SK-N-SH treated with all-trans-retinoic acid at 6 μM for 48 hours (cell line): ENCODE measurements around the gene PABPN1L.

Source experiments
- ATAC-seq: fragments of 200-7000 bp; cut with Tn5 transposase; 3 replicates; pipeline ENCODE4 v1.9.1; 2020; ENCODE audit warnings: mild to moderate bottlenecking, moderate library complexity
- ARNTL ChIP-seq: fragments of 450-650 bp; formaldehyde crosslinking; IDR thresholded peaks from 2 replicates; pipeline ENCODE4 v1.5.0; 2020; ENCODE audit warnings: low read depth, mild to moderate bottlenecking, moderate library complexity, borderline replicate concordance
- BACH2 ChIP-seq: fragments of 250-450 bp; sonication (Bioruptor Pico); IDR thresholded peaks from 2 replicates; pipeline ENCODE4 v1.9.0; 2021; ENCODE audit warnings: mild to moderate bottlenecking, borderline replicate concordance
- ESRRG ChIP-seq: fragments of 250-450 bp; sonication (Bioruptor Pico); IDR thresholded peaks from 2 replicates; pipeline ENCODE4 v1.6.1; 2021; ENCODE audit warnings: mild to moderate bottlenecking
- ISL1 ChIP-seq: fragments of 250-450 bp; sonication (Bioruptor Pico); IDR thresholded peaks from 2 replicates; pipeline ENCODE4 v2.1.2; 2022; ENCODE audit warnings: mild to moderate bottlenecking, moderate library complexity
- PPARA ChIP-seq: fragments of 250-450 bp; sonication (Bioruptor Pico); IDR thresholded peaks from 2 replicates; pipeline ENCODE4 v1.5.0; 2020; ENCODE audit warnings: mild to moderate bottlenecking, borderline replicate concordance
- SNAI2 ChIP-seq: fragments of 250-450 bp; sonication (Bioruptor Pico); IDR thresholded peaks from 2 replicates; pipeline ENCODE4 v1.5.0; 2020; ENCODE audit warnings: mild to moderate bottlenecking, moderate library complexity
- TCF4 ChIP-seq: fragments of 250-450 bp; sonication (Bioruptor Pico); IDR thresholded peaks from 2 replicates; pipeline ENCODE4 v1.8.0; 2021; ENCODE audit warnings: mild to moderate bottlenecking, moderate library complexity, borderline replicate concordance
- TOX ChIP-seq: fragments of 250-450 bp; sonication (Bioruptor Pico); IDR thresholded peaks from 2 replicates; pipeline ENCODE4 v1.8.0; 2021; ENCODE audit warnings: mild to moderate bottlenecking, moderate library complexity, borderline replicate concordance
- ZFP3 ChIP-seq: fragments of 250-450 bp; sonication (Bioruptor Pico); IDR thresholded peaks from 2 replicates; pipeline ENCODE4 v1.5.0; 2020; ENCODE audit warnings: mild to moderate bottlenecking, moderate library complexity
- ZFP30 ChIP-seq: fragments of 450-650 bp; formaldehyde crosslinking; IDR thresholded peaks from 2 replicates; pipeline ENCODE4 v1.5.0; 2022; ENCODE audit warnings: mild to moderate bottlenecking, moderate library complexity
- ZNF565 ChIP-seq: fragments of 450-650 bp; formaldehyde crosslinking; conservative IDR thresholded peaks from 2 replicates; pipeline ENCODE4 v1.5.0; 2020; ENCODE audit warnings: low read depth, mild to moderate bottlenecking, moderate library complexity
- ZNF70 ChIP-seq: fragments of 450-650 bp; formaldehyde crosslinking; IDR thresholded peaks from 2 replicates; pipeline ENCODE4 v1.5.0; 2020; ENCODE audit warnings: mild to moderate bottlenecking, moderate library complexity
- ZNF8 ChIP-seq: fragments of 450-650 bp; formaldehyde crosslinking; IDR thresholded peaks from 2 replicates; pipeline ENCODE4 v1.5.0; 2020; ENCODE audit warnings: mild to moderate bottlenecking, moderate library complexity
- TF ChIP-seq, protein P1 (sequence below): fragments of 250-450 bp; sonication (Bioruptor Pico); IDR thresholded peaks from 2 replicates; pipeline ENCODE4 v1.5.0; 2020; ENCODE audit warnings: mild to moderate bottlenecking, moderate library complexity
- TF ChIP-seq, protein P2 (sequence below): fragments of 250-450 bp; sonication (Bioruptor Pico); IDR thresholded peaks from 2 replicates; pipeline ENCODE4 v1.5.1; 2021; ENCODE audit warnings: mild to moderate bottlenecking, moderate library complexity
- TF ChIP-seq, protein P3 (sequence below): fragments of 250-450 bp; sonication (Bioruptor Pico); IDR thresholded peaks from 2 replicates; pipeline ENCODE4 v1.8.0; 2021; ENCODE audit warnings: low read depth, mild to moderate bottlenecking, moderate library complexity, borderline replicate concordance
- TF ChIP-seq, protein P4 (sequence below): fragments of 250-450 bp; sonication (Bioruptor Pico); IDR thresholded peaks from 2 replicates; pipeline ENCODE4 v1.8.0; 2020; ENCODE audit warnings: mild to moderate bottlenecking, moderate library complexity, borderline replicate concordance

Gene PABPN1L

GRCh38 chr16:88822281-88823040, 44.0 kb downstream of the PABPN1L start (continued):
- TF ChIP-seq, protein P1, sequence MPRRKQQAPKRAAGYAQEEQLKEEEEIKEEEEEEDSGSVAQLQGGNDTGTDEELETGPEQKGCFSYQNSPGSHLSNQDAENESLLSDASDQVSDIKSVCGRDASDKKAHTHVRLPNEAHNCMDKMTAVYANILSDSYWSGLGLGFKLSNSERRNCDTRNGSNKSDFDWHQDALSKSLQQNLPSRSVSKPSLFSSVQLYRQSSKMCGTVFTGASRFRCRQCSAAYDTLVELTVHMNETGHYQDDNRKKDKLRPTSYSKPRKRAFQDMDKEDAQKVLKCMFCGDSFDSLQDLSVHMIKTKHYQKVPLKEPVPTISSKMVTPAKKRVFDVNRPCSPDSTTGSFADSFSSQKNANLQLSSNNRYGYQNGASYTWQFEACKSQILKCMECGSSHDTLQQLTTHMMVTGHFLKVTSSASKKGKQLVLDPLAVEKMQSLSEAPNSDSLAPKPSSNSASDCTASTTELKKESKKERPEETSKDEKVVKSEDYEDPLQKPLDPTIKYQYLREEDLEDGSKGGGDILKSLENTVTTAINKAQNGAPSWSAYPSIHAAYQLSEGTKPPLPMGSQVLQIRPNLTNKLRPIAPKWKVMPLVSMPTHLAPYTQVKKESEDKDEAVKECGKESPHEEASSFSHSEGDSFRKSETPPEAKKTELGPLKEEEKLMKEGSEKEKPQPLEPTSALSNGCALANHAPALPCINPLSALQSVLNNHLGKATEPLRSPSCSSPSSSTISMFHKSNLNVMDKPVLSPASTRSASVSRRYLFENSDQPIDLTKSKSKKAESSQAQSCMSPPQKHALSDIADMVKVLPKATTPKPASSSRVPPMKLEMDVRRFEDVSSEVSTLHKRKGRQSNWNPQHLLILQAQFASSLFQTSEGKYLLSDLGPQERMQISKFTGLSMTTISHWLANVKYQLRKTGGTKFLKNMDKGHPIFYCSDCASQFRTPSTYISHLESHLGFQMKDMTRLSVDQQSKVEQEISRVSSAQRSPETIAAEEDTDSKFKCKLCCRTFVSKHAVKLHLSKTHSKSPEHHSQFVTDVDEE (CRISPR knock-in tag), result no peak
- TF ChIP-seq, all 23 proteins: peak for 0

GRCh38 chr16:88821168-88821850, 45.2 kb downstream of the PABPN1L start:
- TF ChIP-seq TCF4 (CRISPR knock-in tag) (no peak), TOX (CRISPR knock-in tag) (no peak), PPARA (CRISPR knock-in tag) (no peak), BACH2 (CRISPR knock-in tag) (no peak), ZNF70 (CRISPR knock-in tag) (no peak), ZNF565 (CRISPR knock-in tag) (no peak), SNAI2 (no peak), ZFP3 (no peak)
- TF ChIP-seq, protein P2, sequence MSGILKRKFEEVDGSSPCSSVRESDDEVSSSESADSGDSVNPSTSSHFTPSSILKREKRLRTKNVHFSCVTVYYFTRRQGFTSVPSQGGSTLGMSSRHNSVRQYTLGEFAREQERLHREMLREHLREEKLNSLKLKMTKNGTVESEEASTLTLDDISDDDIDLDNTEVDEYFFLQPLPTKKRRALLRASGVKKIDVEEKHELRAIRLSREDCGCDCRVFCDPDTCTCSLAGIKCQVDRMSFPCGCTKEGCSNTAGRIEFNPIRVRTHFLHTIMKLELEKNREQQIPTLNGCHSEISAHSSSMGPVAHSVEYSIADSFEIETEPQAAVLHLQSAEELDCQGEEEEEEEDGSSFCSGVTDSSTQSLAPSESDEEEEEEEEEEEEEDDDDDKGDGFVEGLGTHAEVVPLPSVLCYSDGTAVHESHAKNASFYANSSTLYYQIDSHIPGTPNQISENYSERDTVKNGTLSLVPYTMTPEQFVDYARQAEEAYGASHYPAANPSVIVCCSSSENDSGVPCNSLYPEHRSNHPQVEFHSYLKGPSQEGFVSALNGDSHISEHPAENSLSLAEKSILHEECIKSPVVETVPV, result no peak
- TF ChIP-seq, protein P3, sequence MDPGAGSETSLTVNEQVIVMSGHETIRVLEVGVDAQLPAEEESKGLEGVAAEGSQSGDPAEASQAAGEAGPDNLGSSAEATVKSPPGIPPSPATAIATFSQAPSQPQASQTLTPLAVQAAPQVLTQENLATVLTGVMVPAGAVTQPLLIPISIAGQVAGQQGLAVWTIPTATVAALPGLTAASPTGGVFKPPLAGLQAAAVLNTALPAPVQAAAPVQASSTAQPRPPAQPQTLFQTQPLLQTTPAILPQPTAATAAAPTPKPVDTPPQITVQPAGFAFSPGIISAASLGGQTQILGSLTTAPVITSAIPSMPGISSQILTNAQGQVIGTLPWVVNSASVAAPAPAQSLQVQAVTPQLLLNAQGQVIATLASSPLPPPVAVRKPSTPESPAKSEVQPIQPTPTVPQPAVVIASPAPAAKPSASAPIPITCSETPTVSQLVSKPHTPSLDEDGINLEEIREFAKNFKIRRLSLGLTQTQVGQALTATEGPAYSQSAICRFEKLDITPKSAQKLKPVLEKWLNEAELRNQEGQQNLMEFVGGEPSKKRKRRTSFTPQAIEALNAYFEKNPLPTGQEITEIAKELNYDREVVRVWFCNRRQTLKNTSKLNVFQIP (CRISPR knock-in tag), result no peak
- TF ChIP-seq, protein P4, sequence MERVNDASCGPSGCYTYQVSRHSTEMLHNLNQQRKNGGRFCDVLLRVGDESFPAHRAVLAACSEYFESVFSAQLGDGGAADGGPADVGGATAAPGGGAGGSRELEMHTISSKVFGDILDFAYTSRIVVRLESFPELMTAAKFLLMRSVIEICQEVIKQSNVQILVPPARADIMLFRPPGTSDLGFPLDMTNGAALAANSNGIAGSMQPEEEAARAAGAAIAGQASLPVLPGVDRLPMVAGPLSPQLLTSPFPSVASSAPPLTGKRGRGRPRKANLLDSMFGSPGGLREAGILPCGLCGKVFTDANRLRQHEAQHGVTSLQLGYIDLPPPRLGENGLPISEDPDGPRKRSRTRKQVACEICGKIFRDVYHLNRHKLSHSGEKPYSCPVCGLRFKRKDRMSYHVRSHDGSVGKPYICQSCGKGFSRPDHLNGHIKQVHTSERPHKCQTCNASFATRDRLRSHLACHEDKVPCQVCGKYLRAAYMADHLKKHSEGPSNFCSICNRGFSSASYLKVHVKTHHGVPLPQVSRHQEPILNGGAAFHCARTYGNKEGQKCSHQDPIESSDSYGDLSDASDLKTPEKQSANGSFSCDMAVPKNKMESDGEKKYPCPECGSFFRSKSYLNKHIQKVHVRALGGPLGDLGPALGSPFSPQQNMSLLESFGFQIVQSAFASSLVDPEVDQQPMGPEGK, result no peak
- TF ChIP-seq, protein P1 (CRISPR knock-in tag), result no peak
- ATAC-seq, result no peak

GRCh38 chr16:88820385-88821025, 46.0 kb downstream of the PABPN1L start:
- no peak for TF ChIP-seq ISL1 (CRISPR knock-in tag)
- TF ChIP-seq ZNF8, result no peak
- TF ChIP-seq, protein P4, result no peak
- TF ChIP-seq ZNF70 (CRISPR knock-in tag), result no peak
- no peak for TF ChIP-seq PPARA (CRISPR knock-in tag)
- TF ChIP-seq ARNTL (CRISPR knock-in tag), result no peak
- no peak for TF ChIP-seq ZFP30 (CRISPR knock-in tag)
- TF ChIP-seq, protein P3 (CRISPR knock-in tag), result no peak
- no peak for TF ChIP-seq ESRRG (CRISPR knock-in tag)
- TF ChIP-seq ZNF565 (CRISPR knock-in tag), result no peak
- no peak for ATAC-seq
